HG03575 (cell line): ENCODE results near the gene PAPPA.

Source experiments
- ATAC-seq: cut with Tn5 transposase; IDR thresholded peaks from one replicate; pipeline ENCODE4 v1.9.1; 2021; ENCODE audit not compliant: unreplicated experiment, insufficient number of reproducible peaks, low FRiP score; ENCODE audit errors: extremely low read depth

PAPPA gene

GRCh38 chr9:116151966-116152381, 1.6 kb upstream of the PAPPA start:
- ATAC-seq: no peak

GRCh38 chr9:116152390-116152789, 1.2 kb upstream of the PAPPA start:
- ATAC-seq: no peak

GRCh38 chr9:116152941-116153764, 438 bp upstream of the PAPPA start:
- ATAC-seq: no peak

- ATAC-seq: no peak
Measured at GRCh38 chr9:116154334-116154975, 864 bp downstream of the PAPPA start.

GRCh38 chr9:116154976-116155697, 1.5 kb downstream of the PAPPA start:
- no peak for ATAC-seq

GRCh38 chr9:116155698-116156039, 2.1 kb downstream of the PAPPA start:
- no peak for ATAC-seq

- ATAC-seq: no peak
Measured at GRCh38 chr9:116156621-116157314, 3.2 kb downstream of the PAPPA start.

GRCh38 chr9:116157436-116158138, 4.0 kb downstream of the PAPPA start:
- no peak for ATAC-seq

- no peak for ATAC-seq
Measured at GRCh38 chr9:116160676-116161571, 7.3 kb downstream of the PAPPA start.

- ATAC-seq: no peak
Measured at GRCh38 chr9:116162241-116162781, 8.7 kb downstream of the PAPPA start.

GRCh38 chr9:116163293-116164055, 9.9 kb downstream of the PAPPA start:
- ATAC-seq: no peak

GRCh38 chr9:116165912-116166311, 12.3 kb downstream of the PAPPA start:
- no peak for ATAC-seq

- ATAC-seq: no peak
Measured at GRCh38 chr9:116166713-116167112, 13.1 kb downstream of the PAPPA start.

- no peak for ATAC-seq
Measured at GRCh38 chr9:116168231-116168630, 14.6 kb downstream of the PAPPA start.

- ATAC-seq: no peak
Measured at GRCh38 chr9:116172216-116172615, 18.6 kb downstream of the PAPPA start.

GRCh38 chr9:116174347-116174746, 20.8 kb downstream of the PAPPA start:
- ATAC-seq: no peak

GRCh38 chr9:116175614-116176013, 22.0 kb downstream of the PAPPA start:
- ATAC-seq: no peak
